ENCODE results near the gene IL3.

Gene IL3

GRCh38 chr5:132026516-132027008 is 33.9 kb upstream of the IL3 start:
- FAIRE-seq: no peak

GRCh38 chr5:132027027-132027426 is 33.4 kb upstream of the IL3 start:
- FAIRE-seq: no peak

DNA sequence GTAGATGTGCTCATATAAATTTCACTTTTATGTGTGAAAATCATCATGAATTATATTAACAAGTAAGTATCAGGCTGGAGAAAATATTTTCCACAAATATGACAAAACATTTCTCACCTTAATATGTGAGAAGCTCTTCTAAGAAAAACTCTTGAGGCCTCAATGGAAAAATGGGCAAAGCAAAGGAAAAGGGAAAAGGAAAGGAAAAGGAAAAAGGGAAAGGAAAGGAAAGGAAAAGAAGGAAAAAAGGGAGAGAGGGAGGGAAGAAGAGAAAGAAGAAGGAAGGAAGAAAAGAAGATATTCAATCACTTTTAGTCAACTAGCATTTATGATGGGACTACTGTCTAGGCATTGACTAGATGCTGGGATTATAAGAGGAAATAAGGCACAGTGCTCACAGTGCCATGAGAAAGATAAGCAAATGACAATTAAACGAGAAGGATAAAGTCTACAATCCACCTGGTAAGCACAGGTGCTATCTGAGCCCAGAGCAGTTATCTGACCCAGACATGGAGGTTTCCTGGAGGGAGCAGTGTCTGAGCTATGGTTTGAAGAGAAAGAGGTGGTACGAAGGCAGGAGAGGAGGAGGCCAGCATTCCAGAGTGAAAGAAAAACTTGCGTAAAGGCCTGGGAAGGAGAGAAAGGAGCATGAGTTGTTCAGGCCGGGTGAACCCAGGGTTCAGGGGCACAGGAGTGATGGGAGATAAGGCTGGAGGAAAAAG is 30.7 kb upstream of the IL3 start:
- FAIRE-seq: no peak

- FAIRE-seq: no peak
Observed at GRCh38 chr5:132030610-132031009, 29.8 kb upstream of the IL3 start.

DNA sequence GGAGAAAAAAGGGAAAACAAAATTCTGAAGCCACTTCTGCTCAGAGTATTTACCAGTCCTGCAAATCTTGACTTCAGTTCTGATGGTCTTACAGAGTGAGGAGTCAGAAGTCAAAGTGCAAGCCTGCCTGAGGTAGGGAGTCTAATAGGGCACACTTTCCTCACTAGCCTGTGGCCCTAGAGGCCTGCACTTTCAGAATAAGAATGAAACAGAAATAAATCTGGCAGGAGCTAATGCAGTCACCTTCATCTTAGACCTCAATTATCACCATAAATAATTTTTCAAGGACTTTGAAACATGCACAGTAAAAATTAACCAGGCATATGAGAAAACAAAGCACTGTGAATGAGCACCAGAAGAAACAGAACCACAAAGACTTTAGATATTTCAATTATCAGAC is 28.3 kb upstream of the IL3 start:
- FAIRE-seq: no peak

GRCh38 chr5:132033122-132033521 is 27.3 kb upstream of the IL3 start:
- FAIRE-seq: no peak

GRCh38 chr5:132037353-132037752 is 23.1 kb upstream of the IL3 start:
- no peak for FAIRE-seq

DNA sequence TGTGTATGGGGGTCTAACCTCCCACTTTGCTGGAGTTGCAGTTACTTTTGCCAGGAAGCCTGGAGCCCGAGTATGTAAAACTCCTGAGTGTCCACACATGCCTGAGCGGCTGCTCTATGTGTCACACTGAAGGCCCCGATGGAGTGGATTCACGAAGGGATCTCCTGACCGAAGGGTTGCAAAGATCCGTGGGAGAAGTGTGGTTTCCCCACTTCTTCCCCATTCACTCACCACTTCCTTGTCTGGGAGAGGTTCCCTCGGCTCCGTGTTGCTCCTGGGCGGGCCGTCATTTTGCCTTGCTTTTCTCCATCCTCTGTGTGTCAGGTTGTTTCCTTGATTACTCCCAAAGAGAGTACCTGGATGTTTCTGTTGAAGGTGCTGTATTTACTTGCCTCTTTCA is 16.2 kb upstream of the IL3 start:
- FAIRE-seq: no peak

DNA sequence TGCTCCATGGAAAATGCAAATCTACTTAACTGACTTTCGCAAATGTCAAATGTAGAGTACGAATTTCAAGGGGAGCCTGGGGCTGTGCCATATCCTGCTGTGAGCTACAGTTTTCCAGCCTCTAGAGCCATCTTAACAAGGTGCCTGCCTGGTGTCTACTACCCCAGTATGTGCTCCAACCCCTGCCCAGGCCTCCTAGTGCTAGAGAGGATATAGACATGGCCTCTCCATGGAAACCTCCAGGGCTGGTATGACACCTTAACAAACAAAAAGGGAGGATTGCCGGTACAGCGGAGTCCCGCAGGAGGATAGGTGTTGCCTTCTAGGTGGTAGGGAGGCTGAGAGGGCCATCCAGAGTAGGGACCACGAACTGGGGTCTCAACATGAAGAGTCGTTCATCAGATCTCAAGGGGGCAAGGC is 13.6 kb upstream of the IL3 start:
- FAIRE-seq: no peak

GRCh38 chr5:132049093-132049492 is 11.4 kb upstream of the IL3 start:
- FAIRE-seq: no peak

- FAIRE-seq: no peak
Observed at GRCh38 chr5:132049559-132049958, 10.9 kb upstream of the IL3 start.

DNA sequence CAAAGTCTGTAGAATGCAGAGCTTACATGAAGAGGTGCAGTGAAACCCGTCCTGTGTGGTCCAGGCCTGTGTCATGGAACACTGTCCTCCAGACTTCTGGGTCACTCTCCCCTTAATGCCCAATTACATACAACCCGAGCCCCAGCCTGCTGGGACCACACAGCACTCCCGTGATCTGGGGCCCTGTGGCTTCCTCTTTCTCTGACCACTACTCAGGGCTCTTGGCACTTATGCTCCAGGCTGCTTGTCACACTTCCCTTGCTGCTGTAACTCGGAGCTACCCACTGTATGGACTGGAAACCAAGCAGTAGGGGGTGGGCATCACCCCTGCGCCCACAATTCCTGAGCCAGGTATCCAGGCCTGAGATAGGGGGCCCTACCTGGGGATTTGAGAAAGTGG is 10.3 kb upstream of the IL3 start:
- no peak for FAIRE-seq

- no peak for FAIRE-seq
Observed at GRCh38 chr5:132050661-132051552, 9.5 kb upstream of the IL3 start.

- no peak for FAIRE-seq
Observed at GRCh38 chr5:132052520-132052919, 7.9 kb upstream of the IL3 start.

GRCh38 chr5:132053483-132053882 is 7.0 kb upstream of the IL3 start:
- FAIRE-seq: no peak

DNA sequence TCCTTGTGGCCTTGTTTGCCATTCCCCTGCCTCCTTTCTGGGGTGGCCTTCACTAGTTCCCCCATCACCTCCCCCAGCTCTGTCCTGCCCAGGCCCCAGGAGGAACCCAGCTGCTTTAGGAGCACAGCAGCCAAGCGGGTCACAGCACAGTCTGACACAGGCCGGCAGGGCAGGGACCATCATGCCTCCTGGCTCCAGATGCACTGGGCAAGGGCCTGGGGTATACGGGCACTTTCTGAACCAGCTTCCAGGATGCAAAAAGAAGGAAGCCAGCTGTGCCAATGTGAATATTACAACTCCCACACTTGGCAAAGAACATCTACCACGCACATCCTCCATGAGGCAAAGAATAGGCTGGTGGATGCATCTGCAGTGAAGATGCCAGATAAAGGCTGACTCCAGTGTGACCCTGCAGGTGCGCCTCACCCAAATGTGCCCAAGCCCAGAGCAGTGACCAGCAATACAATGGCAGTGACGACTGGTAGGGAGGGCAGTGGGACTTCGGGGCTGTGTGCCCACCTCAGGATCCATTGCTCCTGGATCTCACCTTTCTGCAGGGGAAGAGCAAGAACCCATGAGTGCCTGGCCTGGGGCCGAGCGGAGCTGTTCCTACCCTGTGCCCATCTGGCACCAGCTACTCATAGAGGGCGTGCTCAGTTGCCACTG is 6.3 kb upstream of the IL3 start:
- no peak for FAIRE-seq

DNA sequence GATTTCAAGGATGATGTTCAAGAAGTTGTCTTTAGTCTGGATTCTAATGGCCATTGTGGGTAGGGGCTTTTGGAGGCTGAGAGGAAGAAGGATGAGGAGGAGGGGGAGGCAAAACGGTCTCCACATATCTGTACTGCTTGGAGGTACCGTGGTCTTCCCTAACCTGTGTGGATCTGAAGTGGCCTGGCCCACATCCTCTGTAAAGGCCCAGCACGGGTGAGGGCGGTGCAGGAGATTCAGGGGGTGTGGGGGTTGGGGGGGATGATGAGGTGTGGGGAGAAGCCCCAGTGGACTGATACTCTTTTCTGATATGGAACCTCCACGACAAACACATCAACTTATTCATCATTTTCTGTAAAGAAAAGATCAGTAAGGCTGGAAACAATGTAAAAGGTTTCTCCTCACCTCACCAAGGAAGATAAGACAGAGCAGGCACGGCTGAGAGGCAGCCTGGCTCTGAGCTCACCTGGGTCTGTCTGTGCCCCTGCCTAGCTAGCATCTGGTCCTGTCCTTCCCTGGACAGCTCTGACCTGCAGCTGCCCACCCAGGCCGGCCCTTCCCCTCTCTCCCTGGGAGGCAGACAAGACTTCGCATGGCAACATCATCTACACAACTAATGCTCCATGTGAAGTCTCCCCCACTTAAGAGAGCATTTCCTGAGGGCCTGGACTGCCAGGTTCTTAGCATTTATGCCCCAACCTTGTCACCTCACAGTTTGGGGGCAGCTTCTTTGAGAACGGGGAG is 5.6 kb upstream of the IL3 start:
- no peak for FAIRE-seq

- no peak for FAIRE-seq
Observed at GRCh38 chr5:132055441-132055807, 5.0 kb upstream of the IL3 start.

DNA sequence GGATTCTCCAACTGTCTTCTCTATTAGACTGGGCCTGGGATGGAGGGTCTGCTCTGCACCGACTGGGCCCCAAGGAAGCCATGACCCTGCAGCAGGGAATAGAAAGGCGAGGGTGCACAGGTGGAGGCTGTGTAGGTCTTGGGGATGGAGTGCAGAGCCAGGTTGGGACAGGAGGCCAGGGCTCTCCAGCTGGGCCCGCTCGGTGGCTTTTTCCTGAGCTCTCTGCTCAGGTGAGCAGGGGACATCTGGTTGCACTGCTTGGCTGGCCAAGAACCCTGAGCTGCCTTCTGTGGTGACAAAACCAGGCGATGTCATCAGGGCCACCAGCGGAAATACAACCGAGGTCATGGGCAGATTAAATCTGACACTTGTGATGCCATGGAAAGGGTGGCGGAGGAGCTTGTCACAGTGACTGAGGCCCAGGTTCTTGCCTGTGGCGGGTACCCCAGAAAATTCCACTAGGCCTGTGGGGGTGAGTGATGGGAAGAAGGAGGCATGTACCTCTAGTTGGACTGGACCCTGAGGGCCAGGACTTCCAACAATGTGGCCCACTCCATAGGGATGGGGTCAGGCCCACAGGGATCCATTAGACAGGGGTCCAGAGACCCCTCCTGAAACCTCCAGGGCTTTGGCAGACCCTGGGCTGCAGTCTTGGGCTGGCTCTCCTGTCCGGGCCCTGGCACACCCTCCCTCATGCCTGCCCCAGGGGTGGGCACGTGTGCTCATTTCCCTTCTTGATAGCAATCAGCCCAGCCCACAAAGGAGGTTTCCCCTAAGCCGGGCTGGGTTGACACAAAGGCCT is 4.4 kb upstream of the IL3 start:
- no peak for FAIRE-seq

- FAIRE-seq: no peak
Observed at GRCh38 chr5:132056610-132057497, 3.6 kb upstream of the IL3 start.
